SK-N-SH (cell line): ENCODE measurements around the gene JAZF1. TPM values are rescaled to one million over a fixed set of nuclear protein-coding genes. Genes with fewer than 3 reads are reported as not detected.

Experiments
- CTCF ChIA-PET: fragments of 300-600, 350-600 bp; formaldehyde crosslinking; extraction: SDS; loops from one replicate; lab custom pipeline; 2021; lab: Yijun Ruan, JAX
- POLR2A ChIA-PET: fragments of 350-600 bp; sonication (Branson Sonifier 250); formaldehyde crosslinking; extraction: SDS; loops from one replicate; lab custom pipeline; 2020; ENCODE audit warnings: antibody characterized with exemption, inconsistent platforms; lab: Yijun Ruan, JAX
- DNase-seq: peaks from one replicate; pipeline ENCODE4 v3.0.0; 2012
- H2AFZ ChIP-seq: fragments of 200-600 bp; sonication (generic); 2 replicates; pipeline ENCODE4 v1.8.1; 2016; ENCODE audit warnings: antibody characterized with exemption, mild to moderate bottlenecking, low read depth
- H3F3A ChIP-seq: fragments of 200-600 bp; sonication (generic); replicated peaks from 2 replicates; pipeline ENCODE3; 2016; ENCODE audit warnings: antibody characterized with exemption, mild to moderate bottlenecking; ENCODE audit not compliant: insufficient read depth
- H3K27ac ChIP-seq, 2 experiments: fragments of 200-500 bp in 1 of 2; fragments of 200-600 bp in 1 of 2; sonication (Bioruptor generic) in 1 of 2; sonication (generic), shearing (Covaris generic) in 1 of 2; 2 replicates each; pipeline versions ENCODE4 v1.5.1 to v1.6.1; 2014 to 2016; ENCODE audit warnings: low read depth in 2 of 2, inconsistent platforms in 1 of 2, low read length in 1 of 2, mild to moderate bottlenecking in 1 of 2, mixed read lengths in 1 of 2
- H3K27me3 ChIP-seq: fragments of 200-600 bp; sonication (generic), shearing (Covaris generic); 2 replicates; pipeline ENCODE4 v1.6.1; 2016; ENCODE audit warnings: mixed run types; ENCODE audit not compliant: insufficient read depth
- H3K36me3 ChIP-seq, 2 experiments: fragments of 200-500 bp in 1 of 2; fragments of 200-600 bp in 1 of 2; sonication (Bioruptor generic) in 1 of 2; sonication (generic) in 1 of 2; replicated peaks in 1 of 2; 2 replicates each; pipeline versions ENCODE3 to v1.5.1; 2014 to 2016; ENCODE audit warnings: low read length in 1 of 2, mild to moderate bottlenecking in 1 of 2; ENCODE audit not compliant: insufficient read depth in 2 of 2, control insufficient read depth in 1 of 2
- H3K4me1 ChIP-seq, 2 experiments: fragments of 200-500 bp in 1 of 2; fragments of 200-600 bp in 1 of 2; sonication (Bioruptor generic) in 1 of 2; sonication (generic), shearing (Covaris generic) in 1 of 2; 2 replicates each; pipeline versions ENCODE4 v1.5.1 to v1.6.1; 2014 to 2016; ENCODE audit warnings: low read depth in 1 of 2, low read length in 1 of 2, mixed run types in 1 of 2; ENCODE audit not compliant: insufficient read depth in 2 of 2, control insufficient read depth in 1 of 2
- H3K4me2 ChIP-seq: fragments of 200-600 bp; sonication (generic), shearing (Covaris generic); 2 replicates; pipeline ENCODE4 v1.6.1; 2017; ENCODE audit warnings: mixed run types
- H3K4me3 ChIP-seq, 2 experiments: fragments of 200-500 bp in 1 of 2; fragments of 200-600 bp in 1 of 2; sonication (Bioruptor generic) in 1 of 2; sonication (generic), shearing (Covaris generic) in 1 of 2; 2 replicates each; pipeline versions ENCODE4 v1.5.1 to v1.8.1; 2014 to 2016; ENCODE audit warnings: low read depth in 2 of 2, inconsistent platforms in 1 of 2, low read length in 1 of 2, mild to moderate bottlenecking in 1 of 2, mixed read lengths in 1 of 2, moderate library complexity in 1 of 2
- H3K79me2 ChIP-seq: fragments of 200-600 bp; sonication (generic); 2 replicates; pipeline ENCODE4 v1.8.1; 2017; ENCODE audit warnings: mild to moderate bottlenecking; ENCODE audit not compliant: insufficient read depth
- H3K9ac ChIP-seq: fragments of 200-600 bp; sonication (generic); 2 replicates; pipeline ENCODE4 v1.6.1; 2017; ENCODE audit warnings: mixed run types
- H3K9me2 ChIP-seq: fragments of 200-600 bp; sonication (generic); 2 replicates; pipeline ENCODE4 v1.6.1; 2017; ENCODE audit warnings: mixed run types
- H3K9me3 ChIP-seq: fragments of 200-600 bp; sonication (generic); 2 replicates; pipeline ENCODE4 v1.6.1; 2017; ENCODE audit warnings: mixed run types, mild to moderate bottlenecking, moderate library complexity
- H4K20me1 ChIP-seq: fragments of 200-600 bp; sonication (generic); 2 replicates; pipeline ENCODE4 v1.6.1; 2017; ENCODE audit warnings: mild to moderate bottlenecking, mixed run types; ENCODE audit not compliant: insufficient read depth
- CHD2 ChIP-seq: fragments of 150-350 bp; IDR thresholded peaks from 2 replicates; pipeline ENCODE4 v1.6.1; 2018; ENCODE audit warnings: low read length; ENCODE audit not compliant: partially characterized antibody
- ELF1 ChIP-seq: IDR thresholded peaks from 2 replicates; pipeline ENCODE4 v1.4.0; 2012
- FOSL2 ChIP-seq: IDR thresholded peaks from 2 replicates; pipeline ENCODE4 v1.4.0; 2012; ENCODE audit warnings: low read depth, mild to moderate bottlenecking, moderate library complexity, borderline replicate concordance
- FOXJ3 ChIP-seq: sonication (generic); formaldehyde crosslinking; IDR thresholded peaks from 2 replicates; pipeline ENCODE4 v1.5.1; 2020; ENCODE audit warnings: mild to moderate bottlenecking, missing genetic modification reagents
- FOXM1 ChIP-seq: IDR thresholded peaks from 2 replicates; pipeline ENCODE4 v1.4.0; 2012; ENCODE audit warnings: low read depth, mild to moderate bottlenecking
- GATA2 ChIP-seq: sonication (generic); formaldehyde crosslinking; IDR thresholded peaks from 2 replicates; pipeline ENCODE4 v1.5.0; 2020; ENCODE audit warnings: mild to moderate bottlenecking, missing genetic modification reagents
- MXI1 ChIP-seq: IDR thresholded peaks from 2 replicates; pipeline ENCODE4 v1.6.1; 2012; ENCODE audit warnings: mild to moderate bottlenecking, low read depth, low read length, improper control_type of control experiment
- RCOR1 ChIP-seq: fragments of 150-350 bp; IDR thresholded peaks from 2 replicates; pipeline ENCODE4 v1.6.1; 2017; ENCODE audit warnings: antibody characterized with exemption, low read length
- SIN3A ChIP-seq: IDR thresholded peaks from 2 replicates; pipeline ENCODE4 v1.6.1; 2012; ENCODE audit warnings: low read depth, mild to moderate bottlenecking, low read length, moderate library complexity, borderline replicate concordance
- WGBS: methylation state at CpG from one replicate; pipeline ENCODE4 v1.1.6; 2017; ENCODE audit warnings: low lambda C conversion rate; 5-methylcytosine and 5-hydroxymethylcytosine counted together
- polyA plus RNA-seq, 3 experiments: library from polyadenylated mRNA; depleted of rRNA; stranded (reverse); fragments of >200 nt; gene quantifications; 2 replicates each; pipeline ENCODE4 v1.2.3, GENCODE V29; 2012
- TF ChIP-seq, protein P1 (sequence below): fragments of 150-350 bp; IDR thresholded peaks from 2 replicates; pipeline ENCODE4 v1.6.1; 2017; ENCODE audit warnings: antibody characterized with exemption, low read length, low read depth, borderline replicate concordance
- TF ChIP-seq, protein P2 (sequence below): IDR thresholded peaks from 2 replicates; pipeline ENCODE4 v1.6.1; 2012; ENCODE audit warnings: mild to moderate bottlenecking, low read depth, low read length, moderate library complexity
- TF ChIP-seq, protein P3 (sequence below): IDR thresholded peaks from 2 replicates; pipeline ENCODE4 v1.4.0; 2012; ENCODE audit warnings: low read depth, borderline replicate concordance
- TF ChIP-seq, protein P4 (sequence below): fragments of 150-350 bp; IDR thresholded peaks from 2 replicates; pipeline ENCODE4 v1.6.1; 2016; ENCODE audit warnings: mild to moderate bottlenecking, low read depth, low read length

The JAZF1 gene
- polyA plus RNA-seq, 1 of the 3 experiments (the other 2 are of a cell fraction), result 1.7 TPM

DNA sequence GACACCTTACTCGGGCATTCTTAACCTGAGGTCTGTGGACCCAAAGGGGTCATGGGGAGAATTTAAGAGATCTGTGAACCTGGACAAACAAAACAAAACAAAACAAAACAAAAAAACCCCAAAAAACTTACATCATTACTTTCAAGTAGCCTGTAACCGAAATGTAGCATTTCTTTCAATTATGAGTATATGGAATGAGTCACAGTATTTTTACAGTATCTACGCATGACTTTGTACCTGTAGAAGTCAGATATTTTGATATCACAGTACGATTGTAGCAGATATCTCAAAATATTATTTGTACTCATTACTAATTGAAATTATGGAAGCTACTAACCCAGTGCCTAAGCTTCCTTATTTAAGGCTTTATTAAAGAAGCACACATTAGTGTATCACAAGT lies 210.2 kb downstream of the JAZF1 start:
- POLR2A ChIA-PET, result no interaction called here
- CTCF ChIA-PET, result interaction anchor here (0.9 to 1.3 kb wide), 2 partner anchors 9 to 49 kb away, joined by 3 read pairs; no protein-coding TSS in a partner anchor
- Histone ChIP-seq H3K27me3 (no peaks in the 10 kb centered on the region), H3K27ac (no peak overlapping the region), H3K4me2 (no peak overlapping the region), H3K36me3 (no peaks in the 10 kb centered on the region), H3K9me3 (no peaks in the 10 kb centered on the region), H4K20me1 (no peaks in the 10 kb centered on the region), H3K9ac (no peak overlapping the region), H3K4me1 (peaks cover 0 to 11% of the 10 kb centered on the region in 2 experiments; a peak in 2 of 4 replicates), H3K9me2 (no peaks in the 10 kb centered on the region), H3F3A (no peaks in the 10 kb centered on the region), H2AFZ (no peak overlapping the region), H3K79me2 (no peaks in the 10 kb centered on the region), H3K4me3 (no peak overlapping the region)
- WGBS, result 80% methylated on average over 4 of the region's 4 CpGs
- no peak for DNase-seq
- TF ChIP-seq, protein P1, sequence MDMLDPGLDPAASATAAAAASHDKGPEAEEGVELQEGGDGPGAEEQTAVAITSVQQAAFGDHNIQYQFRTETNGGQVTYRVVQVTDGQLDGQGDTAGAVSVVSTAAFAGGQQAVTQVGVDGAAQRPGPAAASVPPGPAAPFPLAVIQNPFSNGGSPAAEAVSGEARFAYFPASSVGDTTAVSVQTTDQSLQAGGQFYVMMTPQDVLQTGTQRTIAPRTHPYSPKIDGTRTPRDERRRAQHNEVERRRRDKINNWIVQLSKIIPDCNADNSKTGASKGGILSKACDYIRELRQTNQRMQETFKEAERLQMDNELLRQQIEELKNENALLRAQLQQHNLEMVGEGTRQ, result no peak
- TF ChIP-seq, protein P2, sequence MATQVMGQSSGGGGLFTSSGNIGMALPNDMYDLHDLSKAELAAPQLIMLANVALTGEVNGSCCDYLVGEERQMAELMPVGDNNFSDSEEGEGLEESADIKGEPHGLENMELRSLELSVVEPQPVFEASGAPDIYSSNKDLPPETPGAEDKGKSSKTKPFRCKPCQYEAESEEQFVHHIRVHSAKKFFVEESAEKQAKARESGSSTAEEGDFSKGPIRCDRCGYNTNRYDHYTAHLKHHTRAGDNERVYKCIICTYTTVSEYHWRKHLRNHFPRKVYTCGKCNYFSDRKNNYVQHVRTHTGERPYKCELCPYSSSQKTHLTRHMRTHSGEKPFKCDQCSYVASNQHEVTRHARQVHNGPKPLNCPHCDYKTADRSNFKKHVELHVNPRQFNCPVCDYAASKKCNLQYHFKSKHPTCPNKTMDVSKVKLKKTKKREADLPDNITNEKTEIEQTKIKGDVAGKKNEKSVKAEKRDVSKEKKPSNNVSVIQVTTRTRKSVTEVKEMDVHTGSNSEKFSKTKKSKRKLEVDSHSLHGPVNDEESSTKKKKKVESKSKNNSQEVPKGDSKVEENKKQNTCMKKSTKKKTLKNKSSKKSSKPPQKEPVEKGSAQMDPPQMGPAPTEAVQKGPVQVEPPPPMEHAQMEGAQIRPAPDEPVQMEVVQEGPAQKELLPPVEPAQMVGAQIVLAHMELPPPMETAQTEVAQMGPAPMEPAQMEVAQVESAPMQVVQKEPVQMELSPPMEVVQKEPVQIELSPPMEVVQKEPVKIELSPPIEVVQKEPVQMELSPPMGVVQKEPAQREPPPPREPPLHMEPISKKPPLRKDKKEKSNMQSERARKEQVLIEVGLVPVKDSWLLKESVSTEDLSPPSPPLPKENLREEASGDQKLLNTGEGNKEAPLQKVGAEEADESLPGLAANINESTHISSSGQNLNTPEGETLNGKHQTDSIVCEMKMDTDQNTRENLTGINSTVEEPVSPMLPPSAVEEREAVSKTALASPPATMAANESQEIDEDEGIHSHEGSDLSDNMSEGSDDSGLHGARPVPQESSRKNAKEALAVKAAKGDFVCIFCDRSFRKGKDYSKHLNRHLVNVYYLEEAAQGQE, result no peak
- TF ChIP-seq ELF1 (no peak), FOXJ3 (CRISPR knock-in tag) (no peak), FOSL2 (no peak), RCOR1 (no peak), FOXM1 (no peak), SIN3A (no peak), CHD2 (no peak), GATA2 (no peak), MXI1 (no peak)
- TF ChIP-seq, protein P3, sequence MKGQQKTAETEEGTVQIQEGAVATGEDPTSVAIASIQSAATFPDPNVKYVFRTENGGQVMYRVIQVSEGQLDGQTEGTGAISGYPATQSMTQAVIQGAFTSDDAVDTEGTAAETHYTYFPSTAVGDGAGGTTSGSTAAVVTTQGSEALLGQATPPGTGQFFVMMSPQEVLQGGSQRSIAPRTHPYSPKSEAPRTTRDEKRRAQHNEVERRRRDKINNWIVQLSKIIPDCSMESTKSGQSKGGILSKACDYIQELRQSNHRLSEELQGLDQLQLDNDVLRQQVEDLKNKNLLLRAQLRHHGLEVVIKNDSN, result no peak
- TF ChIP-seq, protein P4, sequence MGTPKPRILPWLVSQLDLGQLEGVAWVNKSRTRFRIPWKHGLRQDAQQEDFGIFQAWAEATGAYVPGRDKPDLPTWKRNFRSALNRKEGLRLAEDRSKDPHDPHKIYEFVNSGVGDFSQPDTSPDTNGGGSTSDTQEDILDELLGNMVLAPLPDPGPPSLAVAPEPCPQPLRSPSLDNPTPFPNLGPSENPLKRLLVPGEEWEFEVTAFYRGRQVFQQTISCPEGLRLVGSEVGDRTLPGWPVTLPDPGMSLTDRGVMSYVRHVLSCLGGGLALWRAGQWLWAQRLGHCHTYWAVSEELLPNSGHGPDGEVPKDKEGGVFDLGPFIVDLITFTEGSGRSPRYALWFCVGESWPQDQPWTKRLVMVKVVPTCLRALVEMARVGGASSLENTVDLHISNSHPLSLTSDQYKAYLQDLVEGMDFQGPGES, result no peak
